GM23338 (cell line): ENCODE measurements around the gene DR1. TPM values are rescaled to one million over a fixed set of nuclear protein-coding genes. Genes with fewer than 3 reads are reported as not detected.

Experiments used
- ATAC-seq: fragments of 200-7000 bp; cut with Tn5 transposase; 3 replicates; pipeline ENCODE4 v1.9.1; 2020
- DNase-seq: peaks from one replicate; pipeline ENCODE4 v3.0.0-alpha.2; 2015; ENCODE audit warnings: low spot score
- H2AFZ ChIP-seq: fragments of 200-600 bp; sonication (generic); 2 replicates; pipeline ENCODE4 v1.8.0; 2016; ENCODE audit warnings: antibody characterized with exemption, mild to moderate bottlenecking, moderate library complexity
- H3F3A ChIP-seq: fragments of 200-600 bp; sonication (generic); replicated peaks from 2 replicates; pipeline ENCODE4 v1.8.0; 2017; ENCODE audit warnings: antibody characterized with exemption, mixed run types, low read depth
- H3K27ac ChIP-seq: fragments of 200-600 bp; sonication (generic); 2 replicates; pipeline ENCODE4 v1.6.1; 2016; ENCODE audit warnings: low read depth
- H3K27me3 ChIP-seq: fragments of 200-600 bp; sonication (generic); 2 replicates; pipeline ENCODE4 v1.8.0; 2016; ENCODE audit warnings: mild to moderate bottlenecking, mixed run types, moderate library complexity; ENCODE audit not compliant: insufficient read depth
- H3K36me3 ChIP-seq: fragments of 200-600 bp; sonication (generic); 2 replicates; pipeline ENCODE4 v1.8.0; 2016; ENCODE audit warnings: mild to moderate bottlenecking; ENCODE audit not compliant: insufficient read depth
- H3K4me1 ChIP-seq: fragments of 200-600 bp; sonication (generic); 2 replicates; pipeline ENCODE4 v1.8.0; 2016; ENCODE audit warnings: mild to moderate bottlenecking, moderate library complexity; ENCODE audit not compliant: insufficient read depth
- H3K4me2 ChIP-seq: fragments of 200-600 bp; sonication (generic); 2 replicates; pipeline ENCODE4 v1.7.1; 2017; ENCODE audit warnings: mixed run types
- H3K4me3 ChIP-seq: fragments of 200-600 bp; sonication (generic); 2 replicates; pipeline ENCODE4 v1.6.1; 2016; ENCODE audit warnings: mixed run types
- H3K79me2 ChIP-seq: fragments of 200-600 bp; sonication (generic); replicated peaks from 2 replicates; pipeline ENCODE4 v1.8.0; 2017; ENCODE audit warnings: mild to moderate bottlenecking; ENCODE audit not compliant: insufficient read depth
- H3K9me2 ChIP-seq: fragments of 200-600 bp; sonication (generic); 2 replicates; pipeline ENCODE4 v1.8.0; 2017; ENCODE audit not compliant: insufficient read depth
- H4K20me1 ChIP-seq: fragments of 200-600 bp; sonication (generic); replicated peaks from 2 replicates; pipeline ENCODE4 v1.8.0; 2017; ENCODE audit warnings: mild to moderate bottlenecking; ENCODE audit not compliant: insufficient read depth
- H3K27ac Mint-ChIP-seq: 2 replicates; pipeline ENCODE4 v1.8.0; 2020; ENCODE audit warnings: inconsistent platforms, mild to moderate bottlenecking, moderate library complexity, mixed read lengths
- H3K27me3 Mint-ChIP-seq: 3 replicates; pipeline ENCODE4 v1.8.0; 2022; ENCODE audit warnings: low read depth, mild to moderate bottlenecking, moderate library complexity, mixed read lengths, inconsistent platforms; ENCODE audit not compliant: insufficient read depth, poor library complexity
- H3K36me3 Mint-ChIP-seq: 3 replicates; pipeline ENCODE4 v1.8.0; 2021; ENCODE audit warnings: low read depth, mild to moderate bottlenecking, inconsistent platforms, moderate library complexity, mixed read lengths
- H3K4me1 Mint-ChIP-seq: 3 replicates; pipeline ENCODE4 v1.8.0; 2020; ENCODE audit warnings: mild to moderate bottlenecking, inconsistent platforms, mixed read lengths
- H3K4me3 Mint-ChIP-seq: 3 replicates; pipeline ENCODE4 v1.8.0; 2021; ENCODE audit warnings: moderate library complexity, mild to moderate bottlenecking, inconsistent platforms, mixed read lengths
- H3K9me3 Mint-ChIP-seq: 3 replicates; pipeline ENCODE4 v1.8.0; 2020; ENCODE audit warnings: moderate library complexity, mild to moderate bottlenecking, inconsistent platforms, mixed read lengths
- CREB1 ChIP-seq: fragments of 250-450 bp; sonication (Bioruptor Pico); IDR thresholded peaks from 2 replicates; pipeline ENCODE4 v1.5.0; 2020; ENCODE audit warnings: low read depth, mild to moderate bottlenecking, moderate library complexity
- EZH2 ChIP-seq: fragments of 200-600 bp; sonication (generic); IDR thresholded peaks from one replicate; pipeline ENCODE4 v1.8.0; 2017; ENCODE audit warnings: antibody characterized with exemption, mild to moderate bottlenecking, low read depth; ENCODE audit not compliant: unreplicated experiment
- EZH2phosphoT487 ChIP-seq: fragments of 200-600 bp; sonication (generic); IDR thresholded peaks from one replicate; pipeline ENCODE4 v1.8.1; 2018; ENCODE audit warnings: antibody characterized with exemption; ENCODE audit not compliant: unreplicated experiment
- JUNB ChIP-seq: IDR thresholded peaks from one replicate; pipeline ENCODE4 v1.6.1; 2016; ENCODE audit warnings: antibody characterized with exemption; ENCODE audit not compliant: unreplicated experiment
- NANOG ChIP-seq: IDR thresholded peaks from 2 replicates; pipeline ENCODE4 v1.6.1; 2016; ENCODE audit warnings: antibody characterized with exemption, borderline replicate concordance
- POLR2AphosphoS5 ChIP-seq: IDR thresholded peaks from 2 replicates; pipeline ENCODE4 v1.6.1; 2016; ENCODE audit warnings: antibody characterized with exemption, low read depth
- STAT1 ChIP-seq: IDR thresholded peaks from one replicate; pipeline ENCODE4 v1.6.1; 2016; ENCODE audit warnings: antibody characterized with exemption; ENCODE audit not compliant: unreplicated experiment
- ZNF114 ChIP-seq: fragments of 250-450 bp; sonication (Bioruptor Pico); IDR thresholded peaks from 2 replicates; pipeline ENCODE4 v1.5.0; 2020; ENCODE audit warnings: mild to moderate bottlenecking, moderate library complexity
- ZNF331 ChIP-seq: fragments of 250-450 bp; sonication (Bioruptor Pico); IDR thresholded peaks from 2 replicates; pipeline ENCODE4 v1.5.0; 2020; ENCODE audit warnings: low read depth, mild to moderate bottlenecking, moderate library complexity
- polyA plus RNA-seq: library from polyadenylated mRNA; unstranded; fragments of >200 nt; fragmentation: Nextera tagmentation; extraction: Ambion mirVana; gene quantifications from 2 replicates; pipeline ENCODE4 v1.2.1, GENCODE V29; 2016
- total RNA-seq: library from RNA; depleted of rRNA; stranded (reverse); fragments of >200 nt; shearing (Covaris generic); gene quantifications from 2 replicates; pipeline ENCODE4 v1.2.3, GENCODE V29; 2014
- TF ChIP-seq, protein P1 (sequence below): fragments of 250-450 bp; sonication (Bioruptor Pico); IDR thresholded peaks from 2 replicates; pipeline ENCODE4 v1.5.0; 2020; ENCODE audit warnings: mild to moderate bottlenecking, moderate library complexity
- TF ChIP-seq, protein P2 (sequence below), 2 experiments: fragments of 200-600 bp in 1 of 2; sonication (generic) in 1 of 2; conservative IDR thresholded peaks; 2 replicates each; pipeline versions ENCODE4 v1.5.1 to v1.6.1; 2016 to 2017; ENCODE audit warnings: antibody characterized with exemption in 2 of 2, low read depth in 2 of 2, mild to moderate bottlenecking in 2 of 2, moderate library complexity in 1 of 2
- TF ChIP-seq, protein P3 (sequence below): IDR thresholded peaks from 2 replicates; pipeline ENCODE4 v1.6.1; 2016; ENCODE audit warnings: antibody characterized with exemption
- TF ChIP-seq, protein P4 (sequence below): IDR thresholded peaks from one replicate; pipeline ENCODE4 v1.6.1; 2018; ENCODE audit warnings: antibody characterized with exemption; ENCODE audit not compliant: unreplicated experiment

Gene DR1
- total and polyA plus RNA-seq, 2 experiments from 2014 or later = 20.9 to 61.2 TPM

DNA sequence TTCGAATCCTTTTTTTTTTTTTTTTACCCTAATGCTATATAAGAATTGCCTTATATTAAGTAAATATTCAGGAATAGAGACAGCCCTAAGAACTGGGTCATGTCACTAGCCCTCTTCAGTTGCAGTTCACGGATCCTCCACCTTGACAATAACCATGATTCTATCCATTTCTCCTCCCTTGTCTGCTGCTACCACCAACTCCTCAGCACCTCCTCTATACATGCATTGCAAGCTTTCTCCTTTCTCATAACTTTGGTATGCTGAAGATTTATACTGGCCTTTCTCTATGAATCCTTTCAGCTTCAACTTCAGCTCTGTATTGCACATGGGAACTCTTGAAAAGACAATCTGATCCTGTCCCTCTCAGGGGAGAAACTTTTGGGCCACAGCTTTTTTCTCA lies 14.3 kb upstream of the DR1 start:
- no peak overlapping the region for H3K4me3 ChIP-seq
- DNase-seq = no peak
- H3K4me1 Mint-ChIP-seq = peaks cover 13% of the 10 kb centered on the region
- no peak overlapping the region for H2AFZ ChIP-seq
- H3K27ac Mint-ChIP-seq = no peak overlapping the region
- H3K4me2 ChIP-seq = no peak overlapping the region
- no peaks in the 10 kb centered on the region for H3K9me2 ChIP-seq
- no peaks in the 10 kb centered on the region for H3K36me3 Mint-ChIP-seq
- H3K36me3 ChIP-seq = no peaks in the 10 kb centered on the region
- no peaks in the 10 kb centered on the region for H4K20me1 ChIP-seq
- peak; percentile 64 for ATAC-seq
- no peak for TF ChIP-seq CREB1 (CRISPR knock-in tag)
- TF ChIP-seq, protein P1, sequence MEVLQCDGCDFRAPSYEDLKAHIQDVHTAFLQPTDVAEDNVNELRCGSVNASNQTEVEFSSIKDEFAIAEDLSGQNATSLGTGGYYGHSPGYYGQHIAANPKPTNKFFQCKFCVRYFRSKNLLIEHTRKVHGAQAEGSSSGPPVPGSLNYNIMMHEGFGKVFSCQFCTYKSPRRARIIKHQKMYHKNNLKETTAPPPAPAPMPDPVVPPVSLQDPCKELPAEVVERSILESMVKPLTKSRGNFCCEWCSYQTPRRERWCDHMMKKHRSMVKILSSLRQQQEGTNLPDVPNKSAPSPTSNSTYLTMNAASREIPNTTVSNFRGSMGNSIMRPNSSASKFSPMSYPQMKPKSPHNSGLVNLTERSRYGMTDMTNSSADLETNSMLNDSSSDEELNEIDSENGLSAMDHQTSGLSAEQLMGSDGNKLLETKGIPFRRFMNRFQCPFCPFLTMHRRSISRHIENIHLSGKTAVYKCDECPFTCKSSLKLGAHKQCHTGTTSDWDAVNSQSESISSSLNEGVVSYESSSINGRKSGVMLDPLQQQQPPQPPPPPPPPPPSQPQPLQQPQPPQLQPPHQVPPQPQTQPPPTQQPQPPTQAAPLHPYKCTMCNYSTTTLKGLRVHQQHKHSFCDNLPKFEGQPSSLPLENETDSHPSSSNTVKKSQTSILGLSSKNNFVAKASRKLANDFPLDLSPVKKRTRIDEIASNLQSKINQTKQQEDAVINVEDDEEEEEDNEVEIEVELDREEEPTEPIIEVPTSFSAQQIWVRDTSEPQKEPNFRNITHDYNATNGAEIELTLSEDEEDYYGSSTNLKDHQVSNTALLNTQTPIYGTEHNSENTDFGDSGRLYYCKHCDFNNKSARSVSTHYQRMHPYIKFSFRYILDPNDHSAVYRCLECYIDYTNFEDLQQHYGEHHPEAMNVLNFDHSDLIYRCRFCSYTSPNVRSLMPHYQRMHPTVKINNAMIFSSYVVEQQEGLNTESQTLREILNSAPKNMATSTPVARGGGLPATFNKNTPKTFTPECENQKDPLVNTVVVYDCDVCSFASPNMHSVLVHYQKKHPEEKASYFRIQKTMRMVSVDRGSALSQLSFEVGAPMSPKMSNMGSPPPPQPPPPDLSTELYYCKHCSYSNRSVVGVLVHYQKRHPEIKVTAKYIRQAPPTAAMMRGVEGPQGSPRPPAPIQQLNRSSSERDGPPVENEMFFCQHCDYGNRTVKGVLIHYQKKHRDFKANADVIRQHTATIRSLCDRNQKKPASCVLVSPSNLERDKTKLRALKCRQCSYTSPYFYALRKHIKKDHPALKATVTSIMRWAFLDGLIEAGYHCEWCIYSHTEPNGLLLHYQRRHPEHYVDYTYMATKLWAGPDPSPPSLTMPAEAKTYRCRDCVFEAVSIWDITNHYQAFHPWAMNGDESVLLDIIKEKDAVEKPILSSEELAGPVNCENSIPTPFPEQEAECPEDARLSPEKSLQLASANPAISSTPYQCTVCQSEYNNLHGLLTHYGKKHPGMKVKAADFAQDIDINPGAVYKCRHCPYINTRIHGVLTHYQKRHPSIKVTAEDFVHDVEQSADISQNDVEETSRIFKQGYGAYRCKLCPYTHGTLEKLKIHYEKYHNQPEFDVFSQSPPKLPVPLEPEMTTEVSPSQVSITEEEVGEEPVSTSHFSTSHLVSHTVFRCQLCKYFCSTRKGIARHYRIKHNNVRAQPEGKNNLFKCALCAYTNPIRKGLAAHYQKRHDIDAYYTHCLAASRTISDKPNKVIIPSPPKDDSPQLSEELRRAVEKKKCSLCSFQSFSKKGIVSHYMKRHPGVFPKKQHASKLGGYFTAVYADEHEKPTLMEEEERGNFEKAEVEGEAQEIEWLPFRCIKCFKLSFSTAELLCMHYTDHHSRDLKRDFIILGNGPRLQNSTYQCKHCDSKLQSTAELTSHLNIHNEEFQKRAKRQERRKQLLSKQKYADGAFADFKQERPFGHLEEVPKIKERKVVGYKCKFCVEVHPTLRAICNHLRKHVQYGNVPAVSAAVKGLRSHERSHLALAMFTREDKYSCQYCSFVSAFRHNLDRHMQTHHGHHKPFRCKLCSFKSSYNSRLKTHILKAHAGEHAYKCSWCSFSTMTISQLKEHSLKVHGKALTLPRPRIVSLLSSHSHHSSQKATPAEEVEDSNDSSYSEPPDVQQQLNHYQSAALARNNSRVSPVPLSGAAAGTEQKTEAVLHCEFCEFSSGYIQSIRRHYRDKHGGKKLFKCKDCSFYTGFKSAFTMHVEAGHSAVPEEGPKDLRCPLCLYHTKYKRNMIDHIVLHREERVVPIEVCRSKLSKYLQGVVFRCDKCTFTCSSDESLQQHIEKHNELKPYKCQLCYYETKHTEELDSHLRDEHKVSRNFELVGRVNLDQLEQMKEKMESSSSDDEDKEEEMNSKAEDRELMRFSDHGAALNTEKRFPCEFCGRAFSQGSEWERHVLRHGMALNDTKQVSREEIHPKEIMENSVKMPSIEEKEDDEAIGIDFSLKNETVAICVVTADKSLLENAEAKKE (CRISPR knock-in tag) = no peak
- TF ChIP-seq STAT1 = no peak
- TF ChIP-seq, protein P2, sequence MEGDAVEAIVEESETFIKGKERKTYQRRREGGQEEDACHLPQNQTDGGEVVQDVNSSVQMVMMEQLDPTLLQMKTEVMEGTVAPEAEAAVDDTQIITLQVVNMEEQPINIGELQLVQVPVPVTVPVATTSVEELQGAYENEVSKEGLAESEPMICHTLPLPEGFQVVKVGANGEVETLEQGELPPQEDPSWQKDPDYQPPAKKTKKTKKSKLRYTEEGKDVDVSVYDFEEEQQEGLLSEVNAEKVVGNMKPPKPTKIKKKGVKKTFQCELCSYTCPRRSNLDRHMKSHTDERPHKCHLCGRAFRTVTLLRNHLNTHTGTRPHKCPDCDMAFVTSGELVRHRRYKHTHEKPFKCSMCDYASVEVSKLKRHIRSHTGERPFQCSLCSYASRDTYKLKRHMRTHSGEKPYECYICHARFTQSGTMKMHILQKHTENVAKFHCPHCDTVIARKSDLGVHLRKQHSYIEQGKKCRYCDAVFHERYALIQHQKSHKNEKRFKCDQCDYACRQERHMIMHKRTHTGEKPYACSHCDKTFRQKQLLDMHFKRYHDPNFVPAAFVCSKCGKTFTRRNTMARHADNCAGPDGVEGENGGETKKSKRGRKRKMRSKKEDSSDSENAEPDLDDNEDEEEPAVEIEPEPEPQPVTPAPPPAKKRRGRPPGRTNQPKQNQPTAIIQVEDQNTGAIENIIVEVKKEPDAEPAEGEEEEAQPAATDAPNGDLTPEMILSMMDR (conservative IDR thresholded peaks at IDR 0.05; ENCODE audit: low read depth in 2 of 2) = no peak
- TF ChIP-seq, protein P3, sequence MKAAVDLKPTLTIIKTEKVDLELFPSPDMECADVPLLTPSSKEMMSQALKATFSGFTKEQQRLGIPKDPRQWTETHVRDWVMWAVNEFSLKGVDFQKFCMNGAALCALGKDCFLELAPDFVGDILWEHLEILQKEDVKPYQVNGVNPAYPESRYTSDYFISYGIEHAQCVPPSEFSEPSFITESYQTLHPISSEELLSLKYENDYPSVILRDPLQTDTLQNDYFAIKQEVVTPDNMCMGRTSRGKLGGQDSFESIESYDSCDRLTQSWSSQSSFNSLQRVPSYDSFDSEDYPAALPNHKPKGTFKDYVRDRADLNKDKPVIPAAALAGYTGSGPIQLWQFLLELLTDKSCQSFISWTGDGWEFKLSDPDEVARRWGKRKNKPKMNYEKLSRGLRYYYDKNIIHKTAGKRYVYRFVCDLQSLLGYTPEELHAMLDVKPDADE = no peak
- TF ChIP-seq POLR2AphosphoS5 = no peak
- TF ChIP-seq, protein P4, sequence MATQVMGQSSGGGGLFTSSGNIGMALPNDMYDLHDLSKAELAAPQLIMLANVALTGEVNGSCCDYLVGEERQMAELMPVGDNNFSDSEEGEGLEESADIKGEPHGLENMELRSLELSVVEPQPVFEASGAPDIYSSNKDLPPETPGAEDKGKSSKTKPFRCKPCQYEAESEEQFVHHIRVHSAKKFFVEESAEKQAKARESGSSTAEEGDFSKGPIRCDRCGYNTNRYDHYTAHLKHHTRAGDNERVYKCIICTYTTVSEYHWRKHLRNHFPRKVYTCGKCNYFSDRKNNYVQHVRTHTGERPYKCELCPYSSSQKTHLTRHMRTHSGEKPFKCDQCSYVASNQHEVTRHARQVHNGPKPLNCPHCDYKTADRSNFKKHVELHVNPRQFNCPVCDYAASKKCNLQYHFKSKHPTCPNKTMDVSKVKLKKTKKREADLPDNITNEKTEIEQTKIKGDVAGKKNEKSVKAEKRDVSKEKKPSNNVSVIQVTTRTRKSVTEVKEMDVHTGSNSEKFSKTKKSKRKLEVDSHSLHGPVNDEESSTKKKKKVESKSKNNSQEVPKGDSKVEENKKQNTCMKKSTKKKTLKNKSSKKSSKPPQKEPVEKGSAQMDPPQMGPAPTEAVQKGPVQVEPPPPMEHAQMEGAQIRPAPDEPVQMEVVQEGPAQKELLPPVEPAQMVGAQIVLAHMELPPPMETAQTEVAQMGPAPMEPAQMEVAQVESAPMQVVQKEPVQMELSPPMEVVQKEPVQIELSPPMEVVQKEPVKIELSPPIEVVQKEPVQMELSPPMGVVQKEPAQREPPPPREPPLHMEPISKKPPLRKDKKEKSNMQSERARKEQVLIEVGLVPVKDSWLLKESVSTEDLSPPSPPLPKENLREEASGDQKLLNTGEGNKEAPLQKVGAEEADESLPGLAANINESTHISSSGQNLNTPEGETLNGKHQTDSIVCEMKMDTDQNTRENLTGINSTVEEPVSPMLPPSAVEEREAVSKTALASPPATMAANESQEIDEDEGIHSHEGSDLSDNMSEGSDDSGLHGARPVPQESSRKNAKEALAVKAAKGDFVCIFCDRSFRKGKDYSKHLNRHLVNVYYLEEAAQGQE = no peak
- no peak for TF ChIP-seq ZNF114 (CRISPR knock-in tag)
- no peak for TF ChIP-seq EZH2phosphoT487
- no peak for TF ChIP-seq EZH2
- TF ChIP-seq ZNF331 (CRISPR knock-in tag) = no peak
- TF ChIP-seq NANOG = no peak
- no peak for TF ChIP-seq JUNB
- H3K4me3 Mint-ChIP-seq = no peak overlapping the region
- no peaks in the 10 kb centered on the region for H3K27me3 ChIP-seq
- H3K27ac ChIP-seq = no peak overlapping the region
- H3K9me3 Mint-ChIP-seq = no peaks in the 10 kb centered on the region
- no peaks in the 10 kb centered on the region for H3K27me3 Mint-ChIP-seq
- no peaks in the 10 kb centered on the region for H3K79me2 ChIP-seq
- no peaks in the 10 kb centered on the region for H3F3A ChIP-seq
- peaks cover 5% of the 10 kb centered on the region; the same call in 1 of the 2 replicates for H3K4me1 ChIP-seq
